SJCRH30 (cell line): ENCODE measurements around the gene DSCAML1. TPM values are rescaled to one million over a fixed set of nuclear protein-coding genes. Genes with fewer than 3 reads are reported as not detected.

Experiments used
- DNase-seq, 2 experiments: peaks; one replicate each; pipeline ENCODE4 v3.0.0-alpha.2; 2015 to 2020
- H3K27ac ChIP-seq: fragments of 250-450 bp; sonication (Bioruptor Pico); 2 replicates; pipeline ENCODE4 v1.5.1; 2020; ENCODE audit warnings: mild to moderate bottlenecking, moderate library complexity
- H3K27me3 ChIP-seq: fragments of 250-450 bp; sonication (Bioruptor Pico); 2 replicates; pipeline ENCODE4 v1.5.1; 2020; ENCODE audit warnings: mild to moderate bottlenecking, moderate library complexity
- H3K36me3 ChIP-seq: fragments of 250-450 bp; sonication (Bioruptor Pico); 2 replicates; pipeline ENCODE4 v1.5.1; 2020; ENCODE audit warnings: mild to moderate bottlenecking, moderate library complexity
- H3K4me1 ChIP-seq: fragments of 250-450 bp; sonication (Bioruptor Pico); 2 replicates; pipeline ENCODE4 v1.5.1; 2020; ENCODE audit warnings: mild to moderate bottlenecking, moderate library complexity
- H3K4me3 ChIP-seq: fragments of 250-450 bp; sonication (Bioruptor Pico); 2 replicates; pipeline ENCODE4 v1.5.1; 2020; ENCODE audit warnings: mild to moderate bottlenecking, moderate library complexity
- H3K9me3 ChIP-seq: fragments of 250-450 bp; sonication (Bioruptor Pico); replicated peaks from 2 replicates; pipeline ENCODE4 v1.5.1; 2020; ENCODE audit warnings: mild to moderate bottlenecking, moderate library complexity
- total RNA-seq: library from RNA; depleted of rRNA; stranded (reverse); fragments of >200 nt; shearing (Covaris generic); gene quantifications from 2 replicates; pipeline ENCODE4 v1.2.3, GENCODE V29; 2014; rRNA removed

The DSCAML1 gene
- total RNA-seq, 1 experiment from 2014 or later, result not detected

DNA sequence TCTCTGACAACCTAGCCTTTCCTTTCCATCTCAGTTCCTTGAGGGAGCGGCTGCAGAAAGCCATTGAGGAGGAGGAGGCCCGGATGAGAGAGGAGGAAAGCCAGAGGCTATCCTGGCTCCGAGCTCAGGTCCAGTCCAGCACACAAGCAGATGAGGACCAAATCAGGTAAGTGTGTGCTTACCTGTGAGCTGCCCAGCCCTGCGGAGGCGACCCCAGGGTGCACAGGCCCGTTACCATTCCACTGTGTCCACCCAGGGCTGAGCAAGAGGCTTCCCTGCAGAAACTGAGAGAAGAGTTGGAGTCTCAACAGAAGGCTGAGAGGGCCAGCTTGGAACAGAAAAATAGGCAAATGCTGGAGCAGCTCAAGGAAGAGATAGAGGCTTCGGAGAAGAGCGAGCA is 406.3 kb downstream of the DSCAML1 start:
- no peak for DNase-seq
- Histone ChIP-seq H3K27me3 (no peaks in the 10 kb centered on the region), H3K36me3 (no peaks in the 10 kb centered on the region; the same call in 1 of the 2 replicates), H3K4me3 (no peak overlapping the region), H3K9me3 (no peaks in the 10 kb centered on the region), H3K4me1 (no peaks in the 10 kb centered on the region), H3K27ac (no peak overlapping the region)

GRCh38 chr11:117387992-117388755 is 408.8 kb downstream of the DSCAML1 start:
- no peaks in the 10 kb centered on the region for H3K4me1 ChIP-seq
- H3K27ac ChIP-seq, result no peak overlapping the region
- no peaks in the 10 kb centered on the region for H3K27me3 ChIP-seq
- no peak for DNase-seq
- no peaks in the 10 kb centered on the region; the same call in 1 of the 2 replicates for H3K36me3 ChIP-seq
- no peak overlapping the region for H3K4me3 ChIP-seq
- H3K9me3 ChIP-seq, result no peaks in the 10 kb centered on the region

DNA sequence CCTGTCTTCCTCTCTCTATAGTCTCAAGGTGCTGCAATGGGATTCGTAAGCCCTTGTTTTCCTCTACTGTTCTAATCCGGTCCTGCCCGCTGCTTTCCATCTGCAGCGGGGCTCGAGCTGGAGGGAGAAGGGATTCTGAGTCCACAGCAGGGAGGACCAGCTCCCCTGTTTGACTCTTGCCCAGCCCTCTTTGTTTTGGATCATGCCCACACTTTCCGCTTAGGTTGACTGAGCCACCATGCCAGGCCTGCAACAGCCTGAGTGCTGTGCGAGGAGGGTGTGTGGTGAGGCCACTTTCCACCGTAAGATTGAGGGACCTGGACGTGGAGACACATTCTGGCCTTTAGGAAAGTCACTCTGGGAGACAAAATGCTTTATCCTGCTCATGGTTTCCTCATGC is 411.1 kb downstream of the DSCAML1 start:
- DNase-seq, result no peak
- no peaks in the 10 kb centered on the region for H3K27me3 ChIP-seq
- no peaks in the 10 kb centered on the region; the same call in 1 of the 2 replicates for H3K36me3 ChIP-seq

DNA sequence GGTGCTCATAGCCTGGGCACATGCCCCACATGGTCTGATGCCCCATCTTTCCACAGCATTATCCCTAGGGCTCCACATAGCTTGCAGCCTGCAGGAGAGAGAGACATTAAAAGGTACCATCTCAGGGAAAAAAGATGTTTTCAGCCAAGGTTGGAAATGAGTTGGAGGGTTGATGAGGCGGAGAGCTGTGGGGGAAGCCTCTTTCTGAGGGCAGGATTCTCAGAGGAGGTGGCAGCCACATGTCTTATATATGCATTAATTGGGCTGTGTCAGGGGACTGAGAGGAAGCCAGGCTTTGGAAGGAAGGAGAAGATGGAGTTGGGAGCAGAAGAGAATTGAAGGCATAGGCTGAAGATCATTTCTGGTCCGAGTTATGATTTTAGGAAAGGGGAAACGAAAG is 411.5 kb downstream of the DSCAML1 start:
- Histone ChIP-seq H3K9me3 (no peaks in the 10 kb centered on the region), H3K4me1 (no peaks in the 10 kb centered on the region), H3K4me3 (no peak overlapping the region), H3K36me3 (no peaks in the 10 kb centered on the region; the same call in 1 of the 2 replicates), H3K27me3 (no peaks in the 10 kb centered on the region), H3K27ac (no peak overlapping the region)
- no peak for DNase-seq

More for the DNA sequence above, 411.1 kb downstream of the DSCAML1 start:
- no peak overlapping the region for H3K4me3 ChIP-seq
- no peaks in the 10 kb centered on the region for H3K9me3 ChIP-seq
- no peaks in the 10 kb centered on the region for H3K4me1 ChIP-seq
- no peak overlapping the region for H3K27ac ChIP-seq

GRCh38 chr11:117384045-117384444 is 413.0 kb downstream of the DSCAML1 start:
- Histone ChIP-seq H3K9me3 (no peaks in the 10 kb centered on the region), H3K4me1 (no peaks in the 10 kb centered on the region), H3K27ac (no peak overlapping the region), H3K4me3 (no peak overlapping the region), H3K27me3 (no peaks in the 10 kb centered on the region), H3K36me3 (no peaks in the 10 kb centered on the region; the same call in 1 of the 2 replicates)
- no peak for DNase-seq

GRCh38 chr11:117382746-117383145 is 414.3 kb downstream of the DSCAML1 start:
- no peak overlapping the region for H3K4me3 ChIP-seq
- no peak overlapping the region for H3K27ac ChIP-seq
- no peak for DNase-seq
- H3K4me1 ChIP-seq, result no peaks in the 10 kb centered on the region
- H3K36me3 ChIP-seq, result no peaks in the 10 kb centered on the region; the same call in 1 of the 2 replicates
- H3K9me3 ChIP-seq, result no peaks in the 10 kb centered on the region
- no peaks in the 10 kb centered on the region for H3K27me3 ChIP-seq

GRCh38 chr11:117381481-117382387 is 415.3 kb downstream of the DSCAML1 start:
- DNase-seq, result no peak
- Histone ChIP-seq H3K4me1 (no peaks in the 10 kb centered on the region), H3K9me3 (no peaks in the 10 kb centered on the region), H3K36me3 (no peaks in the 10 kb centered on the region; the same call in 1 of the 2 replicates), H3K27me3 (no peaks in the 10 kb centered on the region), H3K27ac (no peak overlapping the region), H3K4me3 (no peak overlapping the region)

DNA sequence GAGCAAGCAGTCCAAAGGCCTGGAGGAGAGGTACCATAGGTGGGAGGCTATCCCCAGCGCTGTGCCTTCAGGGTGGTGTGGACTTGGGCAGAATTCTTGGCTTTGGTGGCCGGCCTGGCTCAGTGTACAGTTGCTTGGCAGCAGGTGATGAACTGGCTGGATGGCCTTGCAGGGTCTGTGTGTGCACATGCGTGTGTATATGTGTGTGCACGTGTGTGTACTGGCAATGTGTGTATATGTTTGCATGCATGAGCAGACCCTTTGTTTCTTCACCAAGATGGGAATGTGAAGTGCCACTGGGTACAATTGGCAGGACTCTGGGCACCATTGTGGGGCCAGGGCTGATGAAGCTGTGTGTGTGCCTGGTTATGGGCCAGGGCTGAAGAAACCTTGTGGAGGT is 416.3 kb downstream of the DSCAML1 start:
- no peaks in the 10 kb centered on the region for H3K27me3 ChIP-seq
- H3K4me1 ChIP-seq, result no peaks in the 10 kb centered on the region
- no peak overlapping the region for H3K27ac ChIP-seq
- no peaks in the 10 kb centered on the region for H3K36me3 ChIP-seq
- no peaks in the 10 kb centered on the region for H3K9me3 ChIP-seq
- no peak for DNase-seq
- H3K4me3 ChIP-seq, result no peak overlapping the region

GRCh38 chr11:117378976-117379865 is 417.8 kb downstream of the DSCAML1 start:
- no peaks in the 10 kb centered on the region for H3K36me3 ChIP-seq
- no peak overlapping the region for H3K4me3 ChIP-seq
- no peaks in the 10 kb centered on the region for H3K4me1 ChIP-seq
- no peaks in the 10 kb centered on the region for H3K9me3 ChIP-seq
- H3K27ac ChIP-seq, result no peak overlapping the region
- no peaks in the 10 kb centered on the region for H3K27me3 ChIP-seq
- no peak for DNase-seq

Other genes with a start within 250 kb of the DSCAML1 start
- gene FXYD2, start 27.5 kb upstream of the DSCAML1 start, total RNA-seq, result 0.14 and 0.15 TPM in 2 replicates
- gene FXYD6, start 79.4 kb upstream of the DSCAML1 start, total RNA-seq, result 86.9 and 90.1 TPM in 2 replicates
- gene TMPRSS13, start 132.2 kb upstream of the DSCAML1 start, total RNA-seq, result not detected in 2 replicates
- gene IL10RA, start 189.2 kb upstream of the DSCAML1 start, total RNA-seq, result not detected in 2 replicates